K562 (cell line): ENCODE results near the gene PRPF38A. TPM values are rescaled to one million over a fixed set of nuclear protein-coding genes. Genes with fewer than 3 reads are reported as not detected.

Experiments
- ARHGAP35 ChIP-seq: fragments of 450-650 bp; IDR thresholded peaks from 2 replicates; pipeline ENCODE4 v1.6.1; 2018; ENCODE audit not compliant: partially characterized antibody
- CHD1 ChIP-seq: fragments of 200-600 bp; sonication (generic); IDR thresholded peaks from one replicate; pipeline ENCODE4 v1.6.1; 2012; ENCODE audit warnings: mild to moderate bottlenecking, moderate library complexity, low read length, inconsistent platforms
- ELK3 ChIP-seq: fragments of 450-650 bp; formaldehyde crosslinking; IDR thresholded peaks from 2 replicates; pipeline ENCODE4 v1.4.0; 2020; ENCODE audit warnings: mild to moderate bottlenecking
- GTF2F1 ChIP-seq: IDR thresholded peaks from 2 replicates; pipeline ENCODE4 v1.6.1; 2011; ENCODE audit warnings: low read depth, low read length, improper control_type of control experiment
- HBP1 ChIP-seq: fragments of 450-650 bp; formaldehyde crosslinking; IDR thresholded peaks from 2 replicates; pipeline ENCODE4 v1.4.0; 2022; ENCODE audit warnings: missing genetic modification characterization
- HDAC6 ChIP-seq: IDR thresholded peaks from 2 replicates; pipeline ENCODE4 v1.6.1; 2012; ENCODE audit warnings: low read depth, mild to moderate bottlenecking, control low read depth, inconsistent platforms, low read length, moderate library complexity
- HDAC8 ChIP-seq: fragments of 450-650 bp; IDR thresholded peaks from 2 replicates; pipeline ENCODE4 v1.6.1; 2016; ENCODE audit warnings: mild to moderate bottlenecking, missing genetic modification characterization, moderate library complexity, missing compliant biosample characterization
- HMG20B ChIP-seq: fragments of 250-450 bp; sonication (Bioruptor Pico); IDR thresholded peaks from 2 replicates; pipeline ENCODE4 v1.5.0; 2021; ENCODE audit warnings: mild to moderate bottlenecking
- HSF4 ChIP-seq: fragments of 250-450 bp; sonication (Bioruptor Pico); IDR thresholded peaks from 2 replicates; pipeline ENCODE4 v2.1.2; 2022; ENCODE audit warnings: mild to moderate bottlenecking, moderate library complexity, borderline replicate concordance
- L3MBTL2 ChIP-seq: fragments of 450-650 bp; IDR thresholded peaks from 2 replicates; pipeline ENCODE4 v1.6.1; 2016; ENCODE audit warnings: mild to moderate bottlenecking, moderate library complexity
- MAFK ChIP-seq: IDR thresholded peaks from 2 replicates; pipeline ENCODE4 v1.6.1; 2011; ENCODE audit warnings: low read length, improper control_type of control experiment
- NEUROD1 ChIP-seq: fragments of 150-350 bp; IDR thresholded peaks from 2 replicates; pipeline ENCODE4 v1.6.1; 2014; ENCODE audit warnings: borderline replicate concordance, low read length, low read depth; ENCODE audit not compliant: partially characterized antibody
- NONO ChIP-seq, 2 experiments: fragments of 200-400 bp in 1 of 2; fragments of 450-650 bp in 1 of 2; formaldehyde crosslinking in 1 of 2; IDR thresholded peaks; 2 replicates each; pipeline ENCODE4 v1.6.1; 2017; ENCODE audit warnings: low read depth in 2 of 2, mild to moderate bottlenecking in 2 of 2, moderate library complexity in 2 of 2, low read length in 1 of 2
- NR2C2 ChIP-seq, 2 experiments: fragments of 200-800 bp in 1 of 2; sonication (Bioruptor generic) in 1 of 2; sonication (generic) in 1 of 2; formaldehyde crosslinking in 1 of 2; IDR thresholded peaks; 2 replicates each; pipeline versions ENCODE4 v1.6.1 to v1.8.0; 2016 to 2022; ENCODE audit warnings: mild to moderate bottlenecking in 1 of 2, missing compliant biosample characterization in 1 of 2, missing genetic modification characterization in 1 of 2, missing genetic modification reagents in 1 of 2
- POU5F1 ChIP-seq: fragments of 150-350 bp; IDR thresholded peaks from 2 replicates; pipeline ENCODE4 v1.6.1; 2014; ENCODE audit warnings: borderline replicate concordance, low read length, low read depth, mild to moderate bottlenecking; ENCODE audit not compliant: partially characterized antibody
- RB1 ChIP-seq: fragments of 450-650 bp; IDR thresholded peaks from 2 replicates; pipeline ENCODE4 v1.6.1; 2017; ENCODE audit warnings: low read depth, mild to moderate bottlenecking
- RBM14 ChIP-seq: fragments of 200-400 bp; formaldehyde crosslinking; IDR thresholded peaks from 2 replicates; pipeline ENCODE4 v1.6.1; 2018; ENCODE audit warnings: low read depth, mild to moderate bottlenecking, low read length, moderate library complexity, borderline replicate concordance; ENCODE audit not compliant: insufficient read depth
- SAFB2 ChIP-seq: fragments of 200-400 bp; formaldehyde crosslinking; IDR thresholded peaks from 2 replicates; pipeline ENCODE4 v1.6.1; 2018; ENCODE audit warnings: borderline replicate concordance, low read length, low read depth, moderate library complexity; ENCODE audit not compliant: severe bottlenecking
- SMARCC2 ChIP-seq: fragments of 450-650 bp; IDR thresholded peaks from 2 replicates; pipeline ENCODE4 v1.6.1; 2017; ENCODE audit warnings: antibody characterized with exemption, moderate library complexity, mild to moderate bottlenecking, low read depth
- U2AF2 ChIP-seq: fragments of 200-400 bp; formaldehyde crosslinking; optimal IDR thresholded peaks from 2 replicates; pipeline ENCODE3; 2017; ENCODE audit warnings: low read depth, mild to moderate bottlenecking, low read length
- ZC3H8 ChIP-seq: fragments of 450-650 bp; IDR thresholded peaks from 2 replicates; pipeline ENCODE4 v1.6.1; 2017
- ZNF143 ChIP-seq: sonication (generic); formaldehyde crosslinking; IDR thresholded peaks from 2 replicates; pipeline ENCODE4 v1.9.0; 2022; ENCODE audit warnings: mild to moderate bottlenecking, missing genetic modification reagents
- ZNF780A ChIP-seq: fragments of 250-450 bp; sonication (Bioruptor Pico); IDR thresholded peaks from 2 replicates; pipeline ENCODE4 v1.5.0; 2021; ENCODE audit warnings: mild to moderate bottlenecking
- polyA plus RNA-seq, 8 experiments: library from polyadenylated mRNA; depleted of rRNA in 4 of 8; stranded (reverse) in 5 of 8; unstranded in 3 of 8; fragments of >200 nt; fragmentation: Nextera tagmentation in 2 of 8; fragmentation: Illumina TruSeq in 1 of 8; extraction: Ambion mirVana in 2 of 8; extraction: Trizol in 1 of 8; gene quantifications; 2 replicates each; pipeline versions ENCODE4 v1.2.1 to v1.2.3, GENCODE V29; 2011 to 2014; ENCODE audit warnings: inconsistent platforms in 1 of 8, missing spikeins in 1 of 8
- total RNA-seq, 7 experiments: library from RNA; depleted of rRNA in 6 of 7; stranded (reverse); fragments of >200 nt in 6 of 7; fragmentation: Illumina TruSeq in 2 of 7; extraction: Trizol in 2 of 7; gene quantifications; 2 replicates each; pipeline versions ENCODE4 v1.2.1 to v1.2.3, GENCODE V29; 2011 to 2021; ENCODE audit warnings: low replicate concordance in 1 of 7
- TF ChIP-seq, protein P1 (sequence below): fragments of 200-800 bp; sonication (Bioruptor generic); IDR thresholded peaks from 2 replicates; pipeline ENCODE4 v1.6.1; 2017; ENCODE audit warnings: missing genetic modification characterization, missing compliant biosample characterization

The PRPF38A gene
- total and polyA plus RNA-seq, 9 of the 15 experiments (the other 6 are each of a cell fraction or from before 2014, with no cell fraction given): 53.6 to 198 (median 89.2) TPM

DNA sequence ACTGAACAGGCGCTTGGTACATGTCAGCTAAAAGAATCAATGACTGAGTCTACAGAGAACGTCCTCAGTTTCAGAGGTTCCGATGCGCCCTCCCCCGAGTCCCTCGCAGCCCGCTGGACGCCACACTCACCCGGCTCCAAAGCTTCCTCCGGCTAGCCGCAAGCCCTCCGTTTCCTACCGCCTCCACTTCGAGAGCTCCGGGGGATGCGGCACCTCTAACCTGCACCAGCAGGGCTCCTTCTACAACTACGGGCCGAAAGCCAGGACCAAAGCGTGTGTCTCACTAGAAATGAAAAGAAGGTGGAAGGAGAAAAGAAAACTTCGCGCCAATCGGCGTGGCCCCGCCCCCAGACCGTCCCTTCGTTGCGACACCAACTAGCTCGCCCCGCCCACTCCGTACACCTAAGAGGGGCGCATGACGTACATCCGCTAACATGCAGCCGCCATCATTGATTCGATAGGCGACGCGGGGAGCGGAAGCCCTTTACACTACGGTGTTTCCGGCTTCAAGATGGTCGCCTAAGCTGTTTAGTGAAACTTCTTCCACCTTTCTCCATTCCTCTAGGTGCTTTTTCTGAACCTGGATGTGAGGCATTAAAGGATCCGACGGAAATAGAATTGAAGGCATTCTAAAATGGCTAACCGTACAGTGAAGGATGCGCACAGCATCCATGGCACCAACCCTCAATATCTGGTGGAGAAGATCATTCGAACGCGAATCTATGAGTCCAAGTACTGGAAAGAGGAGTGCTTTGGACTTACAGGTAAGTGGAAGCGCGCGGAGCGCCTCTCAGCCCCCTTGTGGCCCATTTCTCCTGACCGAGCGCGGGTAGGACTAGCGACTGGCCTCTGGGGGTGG, at the start of gene PRPF38A, which contains the start of gene ORC1 (continued):
- TF ChIP-seq HDAC6 (no peak), HDAC8 (tag) (no peak), POU5F1 (no peak), NONO (IDR thresholded peaks at IDR 0.05; ENCODE audit: low read depth in 2 of 2, low read length in 1 of 2) (no peak), NR2C2 (CRISPR knock-in tag; IDR thresholded peaks at IDR 0.05) (peak; percentile 29; the same call in 1 of the 2 replicates), NR2C2 (tag; IDR thresholded peaks at IDR 0.05) (no peak; the same call in 1 of the 2 replicates), HBP1 (CRISPR knock-in tag) (peak; percentile 10; the same call in 1 of the 2 replicates), HMG20B (CRISPR knock-in tag) (no peak), RB1 (peak; percentile 73; the same call in 1 of the 2 replicates), NEUROD1 (peak; percentile 65), U2AF2 (no peak), HSF4 (CRISPR knock-in tag) (no peak), SAFB2 (no peak), ZNF143 (CRISPR knock-in tag) (peak; percentile 58; the same call in 1 of the 2 replicates), ZNF780A (CRISPR knock-in tag) (no peak), ELK3 (no peak), CHD1 (peak; percentile 96), MAFK (no peak), ZC3H8 (0 out of 2 replicates have a peak, but pooled peaks have one; percentile 41), L3MBTL2 (peak; percentile 49), ARHGAP35 (no peak), GTF2F1 (no peak), RBM14 (no peak), SMARCC2 (no peak)
- TF ChIP-seq, protein P1, sequence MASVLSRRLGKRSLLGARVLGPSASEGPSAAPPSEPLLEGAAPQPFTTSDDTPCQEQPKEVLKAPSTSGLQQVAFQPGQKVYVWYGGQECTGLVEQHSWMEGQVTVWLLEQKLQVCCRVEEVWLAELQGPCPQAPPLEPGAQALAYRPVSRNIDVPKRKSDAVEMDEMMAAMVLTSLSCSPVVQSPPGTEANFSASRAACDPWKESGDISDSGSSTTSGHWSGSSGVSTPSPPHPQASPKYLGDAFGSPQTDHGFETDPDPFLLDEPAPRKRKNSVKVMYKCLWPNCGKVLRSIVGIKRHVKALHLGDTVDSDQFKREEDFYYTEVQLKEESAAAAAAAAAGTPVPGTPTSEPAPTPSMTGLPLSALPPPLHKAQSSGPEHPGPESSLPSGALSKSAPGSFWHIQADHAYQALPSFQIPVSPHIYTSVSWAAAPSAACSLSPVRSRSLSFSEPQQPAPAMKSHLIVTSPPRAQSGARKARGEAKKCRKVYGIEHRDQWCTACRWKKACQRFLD (CRISPR knock-in tag): no peak
